GM19468 (cell line): ENCODE results near the gene PCDHA13.
"Not testable (repeated sequence)": the region's sequence is repeated elsewhere in the genome, so short reads cannot be mapped to it uniquely, and the experiment has no call there.

Experiments used
- ATAC-seq: cut with Tn5 transposase; IDR thresholded peaks from one replicate; pipeline ENCODE4 v1.9.1; 2021; ENCODE audit warnings: mild to moderate bottlenecking, moderate library complexity, moderate number of reproducible peaks; ENCODE audit not compliant: unreplicated experiment; ENCODE audit errors: extremely low read depth

PCDHA13 gene, protein sequence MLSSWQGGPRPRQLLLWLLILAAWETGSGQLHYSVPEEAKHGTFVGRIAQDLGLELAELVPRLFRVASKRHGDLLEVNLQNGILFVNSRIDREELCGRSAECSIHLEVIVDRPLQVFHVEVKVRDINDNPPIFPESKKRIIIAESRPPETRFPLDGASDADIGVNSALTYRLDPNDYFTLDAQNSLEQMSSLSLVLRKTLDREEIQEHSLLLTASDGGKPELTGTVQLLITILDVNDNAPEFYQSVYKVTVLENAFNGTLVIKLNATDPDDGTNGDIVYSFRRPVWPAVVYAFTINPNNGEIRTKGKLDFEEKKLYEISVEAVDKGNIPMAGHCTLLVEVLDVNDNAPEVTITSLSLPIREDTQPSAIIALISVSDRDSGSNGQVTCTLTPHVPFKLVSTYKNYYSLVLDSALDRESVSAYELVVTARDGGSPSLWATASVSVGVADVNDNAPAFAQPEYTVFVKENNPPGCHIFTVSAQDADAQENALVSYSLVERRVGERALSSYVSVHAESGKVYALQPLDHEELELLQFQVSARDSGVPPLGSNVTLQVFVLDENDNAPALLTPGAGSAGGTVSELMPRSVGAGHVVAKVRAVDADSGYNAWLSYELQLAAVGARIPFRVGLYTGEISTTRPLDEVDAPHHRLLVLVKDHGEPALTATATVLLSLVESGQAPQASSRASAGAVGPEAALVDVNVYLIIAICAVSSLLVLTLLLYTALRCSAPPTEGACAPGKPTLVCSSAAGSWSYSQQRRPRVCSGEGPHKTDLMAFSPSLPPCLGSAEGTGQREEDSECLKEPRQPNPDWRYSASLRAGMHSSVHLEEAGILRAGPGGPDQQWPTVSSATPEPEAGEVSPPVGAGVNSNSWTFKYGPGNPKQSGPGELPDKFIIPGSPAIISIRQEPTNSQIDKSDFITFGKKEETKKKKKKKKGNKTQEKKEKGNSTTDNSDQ

GRCh38 chr5:140881889-140882590 is at the start of gene PCDHA13:
Gene PCDHA13 (plus strand): TSS chr5:140882124. CDS start chr5:140882269, 145 bp downstream.
- ATAC-seq, result no peak

DNA sequence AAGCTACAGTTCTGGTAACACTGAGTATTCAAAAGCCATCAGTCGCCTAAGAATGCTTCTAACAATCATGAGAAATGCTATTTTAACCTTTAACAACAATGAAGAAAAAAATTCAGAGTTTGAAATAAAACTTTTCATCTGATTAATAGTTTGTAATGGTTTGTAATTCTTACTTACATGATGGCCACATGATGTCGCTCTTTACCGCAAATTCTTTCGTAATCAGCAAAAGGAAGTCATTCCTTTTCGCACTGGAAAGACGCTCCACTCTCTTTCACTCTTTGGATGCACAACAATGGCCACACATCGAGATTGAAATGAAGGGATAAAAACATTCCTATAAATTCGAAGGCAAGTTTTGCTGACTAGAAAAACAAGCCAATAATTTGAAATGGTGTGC is 47.9 kb upstream of the PCDHA13 start, which contains the start of gene PCDHA7:
TSS of gene PCDHA7 (plus strand) at position 277 of the 400 bp plus-strand sequence. CDS start at position 392, 115 bp downstream.
- no peak for ATAC-seq

GRCh38 chr5:140834439-140835008 is 47.4 kb upstream of the PCDHA13 start:
- ATAC-seq, result not testable (repeated sequence)

GRCh38 chr5:140835622-140836510 is 46.1 kb upstream of the PCDHA13 start:
- ATAC-seq, result no peak

DNA sequence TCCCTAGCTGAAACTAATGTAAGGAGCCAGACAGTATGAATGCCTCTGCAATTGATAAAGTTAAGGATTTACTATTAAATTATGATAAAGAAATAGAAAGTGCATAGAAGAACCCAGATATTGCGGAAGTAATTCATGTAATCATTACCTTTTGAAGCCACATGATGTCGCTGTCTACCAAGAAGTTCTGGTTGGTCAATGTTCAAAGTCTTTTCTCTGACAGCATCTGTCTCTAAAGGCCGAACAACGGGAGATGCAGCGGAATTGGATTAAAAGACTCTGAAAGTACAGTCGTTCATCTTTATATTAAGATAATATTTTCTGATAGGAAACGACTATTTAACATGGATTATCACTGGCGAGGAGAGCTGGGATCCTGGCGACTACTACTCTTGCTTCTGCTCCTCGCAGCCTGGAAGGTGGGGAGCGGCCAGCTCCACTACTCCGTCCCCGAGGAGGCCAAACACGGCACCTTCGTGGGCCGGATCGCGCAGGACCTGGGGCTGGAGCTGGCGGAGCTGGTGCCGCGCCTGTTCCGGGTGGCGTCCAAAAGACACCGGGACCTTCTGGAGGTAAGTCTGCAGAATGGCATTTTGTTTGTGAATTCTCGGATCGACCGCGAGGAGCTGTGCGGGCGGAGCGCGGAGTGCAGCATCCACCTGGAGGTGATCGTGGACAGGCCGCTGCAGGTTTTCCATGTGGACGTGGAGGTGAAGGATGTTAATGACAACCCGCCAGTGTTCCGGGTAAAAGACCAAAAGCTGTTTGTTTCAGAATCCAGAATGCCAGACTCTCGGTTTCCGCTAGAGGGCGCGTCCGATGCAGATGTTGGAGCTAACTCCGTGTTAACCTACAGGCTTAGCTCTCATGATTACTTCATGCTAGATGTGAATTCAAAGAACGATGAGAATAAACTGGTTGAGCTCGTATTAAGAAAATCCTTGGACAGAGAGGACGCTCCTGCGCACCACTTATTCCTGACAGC is 40.7 kb upstream of the PCDHA13 start, which contains the start of gene PCDHA8:
TSS of gene PCDHA8 (plus strand) at position 210 of the 985 bp plus-strand sequence. CDS start at position 345, 135 bp downstream.
- ATAC-seq, result no peak

DNA sequence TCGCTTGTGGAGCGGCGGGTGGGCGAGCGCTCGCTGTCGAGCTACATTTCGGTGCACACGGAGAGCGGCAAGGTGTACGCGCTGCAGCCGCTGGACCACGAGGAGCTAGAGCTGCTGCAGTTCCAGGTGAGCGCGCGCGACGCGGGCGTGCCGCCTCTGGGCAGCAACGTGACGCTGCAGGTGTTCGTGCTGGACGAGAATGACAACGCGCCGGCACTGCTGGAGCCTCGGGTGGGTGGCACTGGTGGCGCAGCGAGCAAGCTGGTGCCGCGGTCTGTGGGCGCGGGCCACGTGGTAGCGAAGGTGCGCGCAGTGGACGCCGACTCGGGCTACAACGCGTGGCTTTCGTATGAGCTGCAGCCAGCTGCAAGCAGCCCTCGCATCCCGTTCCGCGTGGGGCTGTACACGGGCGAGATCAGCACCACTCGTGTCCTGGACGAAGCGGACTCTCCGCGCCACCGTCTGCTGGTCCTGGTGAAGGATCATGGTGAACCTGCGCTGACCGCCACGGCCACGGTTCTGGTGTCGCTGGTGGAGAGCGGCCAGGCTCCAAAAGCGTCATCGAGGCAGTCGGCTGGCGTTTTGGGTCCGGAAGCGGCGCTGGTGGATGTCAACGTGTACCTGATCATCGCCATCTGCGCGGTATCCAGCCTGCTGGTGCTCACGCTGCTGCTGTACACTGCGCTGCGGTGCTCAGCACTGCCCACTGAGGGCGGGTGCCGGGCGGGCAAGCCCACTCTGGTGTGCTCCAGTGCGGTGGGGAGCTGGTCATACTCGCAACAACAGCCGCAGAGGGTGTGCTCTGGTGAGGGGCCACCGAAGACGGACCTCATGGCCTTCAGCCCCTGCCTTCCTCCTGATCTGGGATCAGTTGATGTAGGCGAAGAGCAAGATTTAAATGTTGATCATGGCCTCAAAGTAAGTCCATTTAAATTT is 38.9 kb upstream of the PCDHA13 start:
- no peak for ATAC-seq

DNA sequence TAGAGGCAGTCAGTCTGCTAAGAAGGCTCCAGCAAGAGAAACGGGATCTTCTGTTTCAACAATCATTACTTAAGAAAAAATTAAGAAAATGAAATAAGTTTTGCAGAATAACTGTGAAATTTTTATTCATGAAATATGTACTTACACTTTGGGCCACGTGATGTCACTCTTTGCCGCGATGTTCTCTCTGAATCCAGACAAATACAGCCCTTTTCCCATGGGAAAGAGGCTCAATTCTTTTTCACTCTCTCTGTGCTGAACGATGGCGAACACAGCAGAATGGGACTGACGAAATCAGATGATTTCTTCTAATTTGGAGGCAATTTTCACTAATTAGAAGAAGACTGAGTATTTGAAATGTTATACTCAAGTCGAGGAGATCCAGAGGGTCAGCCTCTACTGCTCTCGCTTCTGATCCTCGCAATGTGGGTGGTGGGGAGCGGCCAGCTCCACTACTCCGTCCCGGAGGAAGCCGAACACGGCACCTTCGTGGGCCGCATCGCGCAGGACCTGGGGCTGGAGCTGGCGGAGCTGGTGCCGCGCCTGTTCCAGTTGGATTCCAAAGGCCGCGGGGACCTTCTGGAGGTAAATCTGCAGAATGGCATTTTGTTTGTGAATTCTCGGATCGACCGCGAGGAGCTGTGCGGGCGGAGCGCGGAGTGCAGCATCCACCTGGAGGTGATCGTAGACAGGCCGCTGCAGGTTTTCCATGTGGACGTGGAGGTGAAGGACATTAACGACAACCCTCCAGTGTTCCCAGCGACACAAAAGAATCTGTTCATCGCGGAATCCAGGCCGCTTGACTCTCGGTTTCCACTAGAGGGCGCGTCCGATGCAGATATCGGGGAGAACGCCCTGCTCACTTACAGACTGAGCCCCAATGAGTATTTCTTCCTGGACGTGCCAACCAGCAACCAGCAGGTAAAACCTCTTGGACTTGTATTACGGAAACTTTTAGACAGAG is 33.5 kb upstream of the PCDHA13 start, which contains the start of gene PCDHA9:
TSS of gene PCDHA9 (plus strand) at position 244 of the 964 bp plus-strand sequence. CDS start at position 358, 114 bp downstream.
- ATAC-seq, result not testable (repeated sequence)

DNA sequence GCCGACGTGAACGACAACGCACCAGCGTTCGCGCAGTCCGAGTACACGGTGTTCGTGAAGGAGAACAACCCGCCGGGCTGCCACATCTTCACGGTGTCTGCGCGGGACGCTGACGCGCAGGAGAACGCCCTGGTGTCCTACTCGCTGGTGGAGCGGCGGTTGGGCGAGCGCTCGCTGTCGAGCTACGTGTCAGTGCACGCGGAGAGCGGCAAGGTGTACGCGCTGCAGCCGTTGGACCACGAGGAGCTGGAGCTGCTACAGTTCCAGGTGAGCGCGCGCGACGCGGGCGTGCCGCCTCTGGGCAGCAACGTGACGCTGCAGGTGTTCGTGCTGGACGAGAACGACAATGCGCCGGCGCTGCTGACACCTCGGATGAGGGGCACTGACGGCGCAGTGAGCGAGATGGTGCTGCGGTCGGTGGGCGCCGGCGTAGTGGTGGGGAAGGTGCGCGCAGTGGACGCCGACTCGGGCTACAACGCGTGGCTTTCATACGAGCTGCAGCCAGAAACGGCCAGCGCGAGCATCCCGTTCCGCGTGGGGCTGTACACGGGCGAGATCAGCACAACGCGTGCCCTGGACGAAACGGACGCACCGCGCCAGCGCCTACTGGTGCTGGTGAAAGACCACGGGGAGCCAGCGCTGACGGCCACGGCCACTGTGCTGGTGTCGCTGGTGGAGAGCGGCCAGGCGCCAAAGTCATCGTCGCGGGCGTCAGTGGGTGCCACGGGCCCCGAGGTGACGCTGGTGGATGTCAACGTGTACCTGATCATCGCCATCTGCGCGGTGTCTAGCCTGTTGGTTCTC is 31.9 kb upstream of the PCDHA13 start:
- ATAC-seq, result not testable (repeated sequence)

- ATAC-seq, result no peak
These were observed 25.9 kb upstream of the PCDHA13 start, which contains the start of gene PCDHA10 for GRCh38 chr5:140855772-140856674. Gene PCDHA10 (plus strand): TSS chr5:140855897. CDS start chr5:140856049, 152 bp downstream.

DNA sequence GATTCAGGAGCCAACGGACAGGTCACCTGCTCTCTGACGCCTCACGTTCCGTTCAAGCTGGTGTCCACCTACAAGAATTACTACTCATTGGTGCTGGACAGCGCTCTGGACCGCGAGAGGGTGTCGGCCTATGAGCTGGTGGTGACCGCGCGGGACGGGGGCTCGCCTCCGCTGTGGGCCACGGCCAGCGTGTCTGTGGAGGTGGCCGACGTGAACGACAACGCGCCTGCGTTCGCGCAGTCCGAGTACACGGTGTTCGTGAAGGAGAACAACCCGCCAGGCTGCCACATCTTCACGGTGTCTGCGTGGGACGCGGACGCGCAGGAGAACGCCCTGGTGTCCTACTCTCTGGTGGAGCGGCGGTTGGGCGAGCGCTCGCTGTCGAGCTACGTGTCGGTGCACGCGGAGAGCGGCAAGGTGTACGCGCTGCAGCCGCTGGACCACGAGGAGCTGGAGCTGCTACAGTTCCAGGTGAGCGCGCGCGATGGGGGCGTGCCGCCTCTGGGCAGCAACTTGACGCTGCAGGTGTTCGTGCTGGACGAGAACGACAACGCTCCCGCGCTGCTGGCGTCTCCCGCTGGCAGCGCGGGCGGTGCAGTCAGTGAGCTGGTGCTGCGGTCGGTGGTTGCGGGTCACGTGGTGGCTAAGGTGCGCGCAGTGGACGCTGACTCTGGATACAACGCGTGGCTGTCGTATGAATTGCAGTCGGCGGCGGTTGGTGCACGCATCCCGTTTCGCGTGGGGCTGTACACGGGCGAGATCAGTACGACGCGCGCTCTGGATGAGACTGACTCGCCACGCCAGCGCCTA is 24.5 kb upstream of the PCDHA13 start:
- no peak for ATAC-seq

GRCh38 chr5:140857987-140858240 is 24.0 kb upstream of the PCDHA13 start:
- no peak for ATAC-seq

GRCh38 chr5:140862441-140863295 is 19.3 kb upstream of the PCDHA13 start:
- no peak for ATAC-seq
